Measurements from ENCODE around the gene STX16.

STX16 gene

GRCh38 chr20:58625585-58625984 lies 25.5 kb upstream of the STX16 start:
- H3K27me3 ChIP-seq (ENCODE audit: insufficient read depth, low read length), result peaks cover 20% of the 10 kb centered on the region; the same call in 1 of the 2 replicates

GRCh38 chr20:58626051-58626450 lies 25.0 kb upstream of the STX16 start:
- Histone ChIP-seq H4K20me1 (ENCODE audit: insufficient read depth, low read length) (no peaks in the 10 kb centered on the region), H3K4me3 (ENCODE audit: low read depth, low read length, poor library complexity, severe bottlenecking) (no peak overlapping the region), H3K9me3 (ENCODE audit: low read length) (no peaks in the 10 kb centered on the region), H3K4me1 (ENCODE audit: insufficient read depth, low read length, severe bottlenecking) (no peaks in the 10 kb centered on the region), H3K79me2 (ENCODE audit: insufficient read depth, low read length) (no peaks in the 10 kb centered on the region), H3K9ac (ENCODE audit: low read length) (no peak overlapping the region), H3K36me3 (ENCODE audit: insufficient read depth, low read length) (no peaks in the 10 kb centered on the region), H3K9me2 (ENCODE audit: low read depth, low read length) (no peaks in the 10 kb centered on the region), H3K27ac (ENCODE audit: low read depth, low read length, poor library complexity, severe bottlenecking) (no peak overlapping the region), H3F3A (ENCODE audit: insufficient read depth, low read length) (no peaks in the 10 kb centered on the region), H2AFZ (ENCODE audit: low read length) (no peak overlapping the region), H3K4me2 (ENCODE audit: low read length) (no peak overlapping the region), H3K27me3 (ENCODE audit: insufficient read depth, low read length) (peaks cover 19% of the 10 kb centered on the region; the same call in 1 of the 2 replicates)
- TF ChIP-seq EZH2 (IDR thresholded peaks at IDR 0.05; ENCODE audit: borderline replicate concordance, low read length) (no peak), CTCF (IDR thresholded peaks at IDR 0.05; ENCODE audit: low read length) (no peak)

More at GRCh38 chr20:58625585-58625984, 25.5 kb upstream of the STX16 start:
- Histone ChIP-seq H3K79me2 (ENCODE audit: insufficient read depth, low read length) (no peaks in the 10 kb centered on the region), H2AFZ (ENCODE audit: low read length) (no peak overlapping the region), H3K9me3 (ENCODE audit: low read length) (no peaks in the 10 kb centered on the region), H3K4me1 (ENCODE audit: insufficient read depth, low read length, severe bottlenecking) (no peaks in the 10 kb centered on the region), H3K4me2 (ENCODE audit: low read length) (no peak overlapping the region), H3K4me3 (ENCODE audit: low read depth, low read length, poor library complexity, severe bottlenecking) (no peak overlapping the region), H3F3A (ENCODE audit: insufficient read depth, low read length) (no peaks in the 10 kb centered on the region), H3K9ac (ENCODE audit: low read length) (no peak overlapping the region), H4K20me1 (ENCODE audit: insufficient read depth, low read length) (no peaks in the 10 kb centered on the region), H3K36me3 (ENCODE audit: insufficient read depth, low read length) (no peaks in the 10 kb centered on the region), H3K27ac (ENCODE audit: low read depth, low read length, poor library complexity, severe bottlenecking) (no peak overlapping the region), H3K9me2 (ENCODE audit: low read depth, low read length) (no peaks in the 10 kb centered on the region)
- TF ChIP-seq CTCF (IDR thresholded peaks at IDR 0.05; ENCODE audit: low read length) (no peak), EZH2 (IDR thresholded peaks at IDR 0.05; ENCODE audit: borderline replicate concordance, low read length) (no peak)

GRCh38 chr20:58627212-58628072 lies 23.6 kb upstream of the STX16 start:
- H3K36me3 ChIP-seq (ENCODE audit: insufficient read depth, low read length), result no peaks in the 10 kb centered on the region
- H3K9ac ChIP-seq (ENCODE audit: low read length), result no peak overlapping the region
- TF ChIP-seq CTCF (IDR thresholded peaks at IDR 0.05; ENCODE audit: low read length), result no peak
- no peak for TF ChIP-seq EZH2 (IDR thresholded peaks at IDR 0.05; ENCODE audit: borderline replicate concordance, low read length)
- H3K9me3 ChIP-seq (ENCODE audit: low read length), result no peaks in the 10 kb centered on the region
- H3K27me3 ChIP-seq (ENCODE audit: insufficient read depth, low read length), result peaks cover 7% of the 10 kb centered on the region; the same call in 1 of the 2 replicates
- H3K4me2 ChIP-seq (ENCODE audit: low read length), result no peak overlapping the region
- H3K27ac ChIP-seq (ENCODE audit: low read depth, low read length, poor library complexity, severe bottlenecking), result no peak overlapping the region
- no peaks in the 10 kb centered on the region for H3K9me2 ChIP-seq (ENCODE audit: low read depth, low read length)
- H3K79me2 ChIP-seq (ENCODE audit: insufficient read depth, low read length), result no peaks in the 10 kb centered on the region
- no peaks in the 10 kb centered on the region for H3K4me1 ChIP-seq (ENCODE audit: insufficient read depth, low read length, severe bottlenecking)
- H3F3A ChIP-seq (ENCODE audit: insufficient read depth, low read length), result no peaks in the 10 kb centered on the region
- H3K4me3 ChIP-seq (ENCODE audit: low read depth, low read length, poor library complexity, severe bottlenecking), result no peak overlapping the region
- no peak overlapping the region for H2AFZ ChIP-seq (ENCODE audit: low read length)
- H4K20me1 ChIP-seq (ENCODE audit: insufficient read depth, low read length), result no peaks in the 10 kb centered on the region
